Mesenteric fat pad (tissue), 1 donor: ENCODE measurements around the gene DMXL1. TPM values are rescaled to one million over a fixed set of nuclear protein-coding genes. Genes with fewer than 3 reads are reported as not detected.

ENCODE experiments used
- DNase-seq: peaks from one replicate; pipeline ENCODE4 v3.0.0-alpha.2; 2020; ENCODE audit warnings: low spot score
- microRNA-seq: library from miRNA; unstranded; fragments of <30 nt; microRNA quantifications from one replicate; pipeline ENCODE4 v1.2.0, GENCODE V29; 2020; ENCODE audit warnings: borderline number of aligned reads
- total RNA-seq: library from RNA; stranded (reverse); fragmentation: NEBNext Ultra II Directional; extraction: Animal tissue kit (Norgen Biotek cat#: 25700); gene quantifications from one replicate; pipeline ENCODE4 v1.2.1, GENCODE V29; 2021
- donor health status: DM: yes; HTN: yes; CAD: no.

Gene DMXL1
- total RNA-seq, 1 donor from 2014 or later: 57.0 TPM

GRCh38 chr5:119287547-119288111, 216.7 kb downstream of the DMXL1 start:
- no peak for DNase-seq

GRCh38 chr5:119288379-119289033, 217.6 kb downstream of the DMXL1 start:
- DNase-seq: no peak

- no peak for DNase-seq
Measured at GRCh38 chr5:119289438-119290044, 218.7 kb downstream of the DMXL1 start.

- no peak for DNase-seq
Measured at GRCh38 chr5:119290161-119290569, 219.3 kb downstream of the DMXL1 start.

GRCh38 chr5:119290607-119291006, 219.7 kb downstream of the DMXL1 start:
- no peak for DNase-seq

- no peak for DNase-seq
Measured at GRCh38 chr5:119291056-119291455, 220.2 kb downstream of the DMXL1 start.

- no peak for DNase-seq
Measured at GRCh38 chr5:119291877-119292276, 221.0 kb downstream of the DMXL1 start.

- no peak for DNase-seq
Measured at GRCh38 chr5:119292701-119293515, 222.0 kb downstream of the DMXL1 start.

GRCh38 chr5:119293516-119293829, 222.6 kb downstream of the DMXL1 start:
- DNase-seq: no peak

Small RNA genes within 50 kb of the gene (microRNA-seq; reads per million reads assigned to microRNA genes)
- not detected for gene MIR5706

Other genes with a start within 250 kb of the DMXL1 start
- 5.7 TPM for gene DTWD2, start 82.5 kb upstream of the DMXL1 start, total RNA-seq